CD4-positive, alpha-beta T cell treated with Interleukin-17A for 1 hour (primary cell): ENCODE measurements around the gene SPTLC3.

ENCODE experiments used
- DNase-seq: peaks from one replicate; pipeline ENCODE4 v3.0.0-alpha.2; 2020

SPTLC3 gene

GRCh38 chr20:13034936-13035335 lies 26.2 kb downstream of the SPTLC3 start:
- DNase-seq: no peak

GRCh38 chr20:13035399-13036152 lies 26.8 kb downstream of the SPTLC3 start:
- no peak for DNase-seq

GRCh38 chr20:13037727-13038126 lies 29.0 kb downstream of the SPTLC3 start:
- DNase-seq: no peak

GRCh38 chr20:13041574-13042457 lies 33.0 kb downstream of the SPTLC3 start:
- DNase-seq: no peak

- DNase-seq: no peak
Measured at GRCh38 chr20:13042458-13042794, 33.7 kb downstream of the SPTLC3 start.

- DNase-seq: no peak
Measured at GRCh38 chr20:13046409-13046808, 37.6 kb downstream of the SPTLC3 start.

GRCh38 chr20:13054011-13054410 lies 45.2 kb downstream of the SPTLC3 start:
- DNase-seq: no peak

GRCh38 chr20:13058666-13059389 lies 50.1 kb downstream of the SPTLC3 start:
- no peak for DNase-seq

- DNase-seq: no peak
Measured at GRCh38 chr20:13059398-13060136, 50.8 kb downstream of the SPTLC3 start.

- DNase-seq: no peak
Measured at GRCh38 chr20:13060327-13060726, 51.6 kb downstream of the SPTLC3 start.

- no peak for DNase-seq
Measured at GRCh38 chr20:13061381-13061780, 52.6 kb downstream of the SPTLC3 start.

GRCh38 chr20:13062789-13063188 lies 54.0 kb downstream of the SPTLC3 start:
- DNase-seq: no peak

- no peak for DNase-seq
Measured at GRCh38 chr20:13068336-13068735, 59.6 kb downstream of the SPTLC3 start.

- no peak for DNase-seq
Measured at GRCh38 chr20:13081877-13082276, 73.1 kb downstream of the SPTLC3 start.

- no peak for DNase-seq
Measured at GRCh38 chr20:13082378-13082777, 73.6 kb downstream of the SPTLC3 start.

GRCh38 chr20:13085275-13085674 lies 76.5 kb downstream of the SPTLC3 start:
- no peak for DNase-seq

- DNase-seq: no peak
Measured at GRCh38 chr20:13089950-13090469, 81.2 kb downstream of the SPTLC3 start.

GRCh38 chr20:13092111-13092510 lies 83.3 kb downstream of the SPTLC3 start:
- no peak for DNase-seq

GRCh38 chr20:13094976-13095375 lies 86.2 kb downstream of the SPTLC3 start:
- DNase-seq: no peak

GRCh38 chr20:13098720-13099355 lies 90.1 kb downstream of the SPTLC3 start:
- DNase-seq: no peak

- DNase-seq: no peak
Measured at GRCh38 chr20:13099676-13100075, 90.9 kb downstream of the SPTLC3 start.

GRCh38 chr20:13101276-13101675 lies 92.5 kb downstream of the SPTLC3 start:
- no peak for DNase-seq
